NCI-H2227 (cell line): ENCODE measurements around the gene TRPM2.
"Not testable (repeated sequence)": the region's sequence is repeated elsewhere in the genome, so short reads cannot be mapped to it uniquely, and the experiment has no call there.

Experiments
- DNase-seq: peaks from one replicate; lab custom pipeline; 2025; ENCODE audit not compliant: unreplicated experiment; lab: John Stamatoyannopoulos, UW

Gene TRPM2

DNA sequence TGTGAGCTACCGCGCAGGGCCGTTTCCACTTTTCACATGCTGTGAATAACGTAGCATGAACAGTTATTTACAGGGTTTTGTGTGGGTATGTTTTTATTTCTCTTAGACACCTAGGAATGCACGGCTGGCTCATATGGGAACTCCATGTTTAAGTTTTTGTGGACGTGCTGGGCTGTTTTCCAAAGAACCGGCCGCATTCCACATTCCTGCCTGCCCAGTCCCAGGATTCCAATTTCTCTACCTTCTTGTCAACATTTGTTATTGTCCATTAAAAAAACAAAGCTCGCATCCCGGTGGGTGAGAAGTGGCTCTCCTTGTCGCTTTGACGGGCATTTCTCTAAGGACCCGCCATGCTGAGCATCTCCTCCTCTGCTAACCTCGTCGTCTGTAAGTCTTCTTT, 54.8 kb downstream of the TRPM2 start:
- no peak for DNase-seq

DNA sequence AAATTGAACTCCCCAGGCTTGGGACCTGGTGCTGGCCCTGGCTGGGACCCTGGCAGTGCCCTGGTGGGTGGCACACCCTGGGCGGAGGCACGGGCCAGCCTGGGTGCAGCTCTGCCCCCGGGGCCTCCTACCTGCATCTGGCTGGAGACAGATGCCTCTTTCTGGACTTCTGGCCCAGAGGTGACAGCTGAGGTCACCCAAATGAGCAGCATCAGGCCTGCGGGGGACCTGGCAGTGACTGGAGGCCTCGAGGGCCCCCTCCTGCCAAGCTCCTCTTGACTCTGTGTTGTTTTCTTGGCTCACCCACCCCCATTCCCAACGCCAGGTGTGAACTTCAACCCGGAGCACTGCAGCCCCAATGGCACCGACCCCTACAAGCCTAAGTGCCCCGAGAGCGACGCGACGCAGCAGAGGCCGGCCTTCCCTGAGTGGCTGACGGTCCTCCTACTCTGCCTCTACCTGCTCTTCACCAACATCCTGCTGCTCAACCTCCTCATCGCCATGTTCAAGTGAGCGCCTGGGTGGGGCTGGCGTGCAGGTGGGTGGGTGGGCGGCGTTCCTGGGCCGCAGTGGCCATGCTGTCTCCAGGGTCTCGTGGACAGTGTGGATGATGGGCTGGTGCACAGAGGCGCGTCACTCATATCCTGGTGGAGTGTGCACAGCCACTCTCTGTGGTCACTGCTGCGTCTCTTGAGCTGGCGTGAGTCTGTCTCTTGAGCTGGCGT, 60.3 kb downstream of the TRPM2 start:
- DNase-seq: no peak

DNA sequence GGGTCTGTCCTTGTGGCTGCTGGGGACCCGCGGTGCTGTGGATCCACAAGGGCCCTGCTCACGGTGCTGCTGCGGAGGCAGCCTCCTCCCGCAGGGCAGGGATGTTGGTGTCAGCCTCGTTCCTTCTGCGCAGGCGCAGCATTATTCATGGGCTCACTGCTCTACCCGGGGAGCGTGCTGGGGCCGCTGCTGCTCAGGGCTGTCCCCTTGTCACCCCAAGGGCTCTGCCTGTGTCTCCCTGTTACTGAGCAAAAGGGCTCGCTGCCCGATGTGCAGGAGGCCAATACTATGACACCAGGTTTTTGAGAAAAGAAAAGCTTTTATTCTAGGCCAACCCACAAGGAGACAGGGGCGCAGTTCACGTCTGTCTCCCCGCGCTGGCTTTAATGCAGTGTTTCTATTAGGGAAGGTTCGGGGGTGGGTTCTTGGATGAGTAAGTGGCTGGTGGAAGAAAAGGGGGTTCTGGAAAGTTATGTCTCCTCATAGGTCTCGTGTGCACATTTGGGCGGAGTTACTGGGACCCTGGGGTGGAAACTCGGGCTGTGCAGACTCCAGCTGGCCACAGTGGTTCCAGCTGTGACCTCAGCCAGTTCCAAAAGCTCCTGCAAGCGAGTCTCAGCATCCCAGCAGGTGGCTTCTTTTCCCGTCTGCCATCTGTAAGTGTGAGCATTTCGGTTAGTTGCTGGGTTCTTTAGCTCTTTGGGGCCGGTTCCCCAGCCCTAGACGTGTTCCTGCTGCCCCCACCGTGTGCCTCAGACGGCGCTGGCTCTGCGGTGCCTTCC, 61.1 kb downstream of the TRPM2 start:
- no peak for DNase-seq

DNA sequence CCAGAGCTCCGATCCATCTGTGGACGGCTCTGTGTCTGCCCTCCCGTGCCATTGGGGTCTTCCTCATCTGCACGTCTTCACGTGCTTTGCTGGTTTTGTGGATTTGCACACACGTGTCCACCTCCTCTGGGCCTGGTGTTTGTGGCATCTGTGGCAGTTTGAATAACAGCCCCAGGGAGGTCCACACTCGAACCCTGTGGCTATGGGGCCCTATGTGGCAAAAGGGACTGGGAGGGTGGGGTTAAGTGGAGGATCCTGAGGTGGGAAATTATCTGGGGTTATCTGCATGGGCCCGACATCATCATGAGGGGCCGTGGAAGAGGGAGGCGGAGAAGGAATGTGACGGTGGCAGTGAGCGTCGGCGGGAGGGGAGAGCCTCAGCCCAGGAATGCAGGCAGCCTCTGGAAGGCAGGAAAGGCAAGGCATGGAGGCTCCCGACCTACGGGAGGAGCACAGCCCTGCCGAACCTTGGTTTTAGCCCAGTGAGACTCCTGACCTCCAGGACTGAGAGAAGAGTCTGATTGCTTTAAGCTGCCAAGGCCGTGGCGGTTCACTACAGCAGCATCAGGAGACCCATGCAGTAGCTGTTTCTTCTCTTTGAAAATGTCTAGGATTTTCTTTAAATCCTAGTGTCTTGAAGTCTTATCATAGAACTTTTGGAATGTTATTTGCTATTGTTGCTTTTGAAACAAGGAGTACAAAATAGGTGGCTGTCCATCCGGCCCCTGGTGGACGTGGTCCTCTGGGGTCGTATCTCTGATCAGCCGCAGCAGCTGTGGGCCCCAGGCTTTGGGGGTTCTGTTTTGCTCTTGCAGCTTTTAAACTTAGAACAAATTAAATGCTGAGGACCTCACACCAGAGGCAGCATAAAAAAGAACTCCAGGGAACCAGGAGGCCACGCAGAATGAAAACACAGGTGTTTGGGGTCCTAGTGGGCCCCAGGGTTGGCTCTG, 61.9 kb downstream of the TRPM2 start:
- DNase-seq: no peak

DNA sequence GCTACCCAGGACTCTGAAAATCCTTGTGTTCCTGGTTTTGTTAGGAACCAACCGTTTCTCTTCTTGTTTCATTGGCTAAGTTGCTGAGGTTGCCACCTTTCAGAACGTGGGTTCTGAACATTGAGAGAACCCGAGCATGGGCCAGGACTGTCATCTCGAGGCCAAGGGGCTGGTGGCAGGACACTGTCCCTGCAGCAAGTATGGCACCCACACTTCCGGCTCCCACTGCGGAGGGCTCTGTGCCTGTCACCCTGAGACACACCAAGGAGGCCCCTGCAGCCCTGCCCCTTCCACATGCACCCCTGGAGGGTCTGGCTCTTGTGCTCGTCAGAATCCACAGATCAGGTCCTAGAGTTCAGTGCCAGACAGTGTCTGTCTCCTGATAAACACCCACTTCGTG, 62.8 kb downstream of the TRPM2 start:
- DNase-seq: no peak

DNA sequence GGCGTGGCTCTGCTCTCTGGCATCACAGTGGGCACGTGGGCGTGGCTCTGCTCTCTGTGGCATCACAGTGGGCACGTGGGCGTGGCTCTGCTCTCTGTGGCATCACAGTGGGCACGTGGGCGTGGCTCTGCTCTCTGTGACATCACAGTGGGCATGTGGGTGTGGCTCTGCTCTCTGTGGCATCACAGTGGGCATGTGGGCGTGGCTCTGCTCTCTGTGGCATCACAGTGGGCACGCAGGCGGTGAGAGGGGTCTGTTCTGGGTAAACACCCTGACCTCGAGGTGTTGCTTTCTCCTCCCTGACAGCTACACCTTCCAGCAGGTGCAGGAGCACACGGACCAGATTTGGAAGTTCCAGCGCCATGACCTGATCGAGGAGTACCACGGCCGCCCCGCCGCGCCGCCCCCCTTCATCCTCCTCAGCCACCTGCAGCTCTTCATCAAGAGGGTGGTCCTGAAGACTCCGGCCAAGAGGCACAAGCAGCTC, 64.2 kb downstream of the TRPM2 start:
- not testable (repeated sequence) for DNase-seq

DNA sequence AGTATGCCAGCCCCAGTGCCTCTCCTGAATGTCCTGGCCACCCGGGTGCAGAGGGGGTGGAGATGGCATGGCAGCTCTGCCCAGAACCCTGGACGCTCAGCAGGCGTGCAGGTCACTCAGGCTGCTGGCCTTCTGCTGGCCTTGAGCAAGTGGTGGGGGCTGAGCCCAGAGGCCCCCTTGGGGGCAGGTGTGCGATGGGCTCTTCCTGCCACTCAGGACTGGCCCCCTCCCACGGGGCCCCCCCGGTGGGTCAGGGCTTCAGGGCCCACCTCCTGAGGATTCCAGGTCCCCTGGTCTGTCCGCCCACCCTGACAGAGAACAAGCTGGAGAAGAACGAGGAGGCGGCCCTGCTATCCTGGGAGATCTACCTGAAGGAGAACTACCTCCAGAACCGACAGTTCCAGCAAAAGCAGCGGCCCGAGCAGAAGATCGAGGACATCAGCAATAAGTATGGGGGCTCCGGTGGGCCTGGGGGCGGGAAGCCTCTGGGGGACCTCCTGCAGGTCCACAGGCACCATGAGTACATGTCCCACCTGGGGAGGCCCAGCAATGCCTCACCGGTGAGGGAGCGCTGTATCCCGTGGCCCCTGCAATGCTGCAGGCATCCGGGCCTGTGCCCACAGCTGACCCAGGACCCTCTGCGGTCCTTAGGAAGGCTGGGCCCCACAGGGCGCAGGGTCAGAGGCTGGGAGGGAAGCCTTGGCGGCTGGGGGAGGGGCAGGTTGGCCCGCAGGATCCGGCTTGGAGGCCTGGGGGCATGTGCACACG, 64.9 kb downstream of the TRPM2 start:
- no peak for DNase-seq

DNA sequence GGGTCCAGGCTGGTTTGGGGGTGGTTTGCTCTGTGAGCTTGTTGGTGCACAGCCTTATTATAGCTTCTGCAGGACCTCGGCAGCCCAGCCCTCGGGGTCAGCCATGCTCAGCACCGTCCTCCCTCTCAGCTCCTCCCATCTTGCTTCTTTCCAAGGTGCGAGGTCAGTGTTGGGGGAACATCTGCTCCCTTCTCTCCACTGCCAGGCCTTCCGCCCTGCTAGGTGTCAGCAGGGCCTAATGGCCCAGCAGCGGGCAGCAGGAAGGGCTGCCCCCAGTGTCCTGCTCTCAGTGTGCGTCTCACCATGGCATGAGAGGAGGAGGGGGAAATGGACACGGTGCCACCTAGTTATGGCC, 65.4 kb downstream of the TRPM2 start:
- no peak for DNase-seq

DNA sequence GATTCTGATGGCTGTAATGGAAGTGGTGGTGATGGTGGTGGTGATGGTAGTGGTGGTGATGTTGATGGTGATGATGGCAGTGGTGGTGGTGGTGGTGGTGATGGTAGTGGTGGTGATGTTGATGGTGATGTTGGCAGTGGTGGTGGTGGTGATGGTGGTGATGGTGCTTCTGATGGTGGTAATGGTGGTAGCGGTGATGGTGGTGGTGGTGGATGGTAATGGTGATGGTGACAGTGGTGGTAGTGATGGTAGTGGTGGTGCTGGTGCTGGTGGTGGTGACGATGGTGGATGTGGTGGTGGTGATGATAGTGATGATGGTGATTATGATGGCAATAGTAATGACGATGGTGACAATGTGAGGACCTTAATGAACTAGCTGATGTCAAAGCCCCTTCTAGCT, 66.3 kb downstream of the TRPM2 start:
- DNase-seq: no peak

DNA sequence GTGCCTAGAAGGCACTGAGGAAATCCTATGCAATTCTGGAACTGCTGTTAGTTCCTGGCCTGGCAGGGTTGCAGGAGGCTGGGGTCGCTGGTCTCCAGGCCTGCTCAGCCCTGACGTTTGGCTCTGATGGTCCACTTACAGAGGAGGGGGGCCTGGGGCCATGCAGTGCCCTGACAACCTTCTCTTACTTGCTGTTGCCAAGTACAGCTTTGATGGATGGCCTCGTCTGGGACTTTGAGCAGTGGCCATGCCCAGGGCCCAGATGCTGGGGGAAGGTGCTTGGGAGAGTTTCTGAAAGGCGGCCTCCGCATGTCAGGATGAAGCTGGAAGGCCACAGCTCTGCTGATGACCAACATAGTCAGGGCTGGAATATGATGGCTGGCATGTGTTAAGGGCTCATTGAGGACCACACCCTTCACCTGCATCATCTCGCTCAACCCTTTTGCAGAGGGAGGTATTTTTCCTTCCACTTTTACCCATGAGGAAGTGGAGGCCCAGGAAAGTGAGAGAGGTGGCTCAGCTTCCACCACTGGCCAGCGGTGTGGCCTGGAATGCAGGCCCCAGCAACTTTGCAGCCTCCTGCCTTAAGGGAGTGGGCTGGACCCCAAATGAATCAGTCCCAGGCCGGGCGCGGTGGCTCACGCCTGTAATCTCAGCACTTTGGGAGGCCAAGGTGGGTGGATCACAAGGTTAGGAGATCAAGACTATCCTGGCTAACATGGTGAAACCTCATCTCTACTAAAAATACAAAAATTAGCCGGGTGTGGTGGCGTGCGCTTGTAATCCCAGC, 67.2 kb downstream of the TRPM2 start:
- no peak for DNase-seq

DNA sequence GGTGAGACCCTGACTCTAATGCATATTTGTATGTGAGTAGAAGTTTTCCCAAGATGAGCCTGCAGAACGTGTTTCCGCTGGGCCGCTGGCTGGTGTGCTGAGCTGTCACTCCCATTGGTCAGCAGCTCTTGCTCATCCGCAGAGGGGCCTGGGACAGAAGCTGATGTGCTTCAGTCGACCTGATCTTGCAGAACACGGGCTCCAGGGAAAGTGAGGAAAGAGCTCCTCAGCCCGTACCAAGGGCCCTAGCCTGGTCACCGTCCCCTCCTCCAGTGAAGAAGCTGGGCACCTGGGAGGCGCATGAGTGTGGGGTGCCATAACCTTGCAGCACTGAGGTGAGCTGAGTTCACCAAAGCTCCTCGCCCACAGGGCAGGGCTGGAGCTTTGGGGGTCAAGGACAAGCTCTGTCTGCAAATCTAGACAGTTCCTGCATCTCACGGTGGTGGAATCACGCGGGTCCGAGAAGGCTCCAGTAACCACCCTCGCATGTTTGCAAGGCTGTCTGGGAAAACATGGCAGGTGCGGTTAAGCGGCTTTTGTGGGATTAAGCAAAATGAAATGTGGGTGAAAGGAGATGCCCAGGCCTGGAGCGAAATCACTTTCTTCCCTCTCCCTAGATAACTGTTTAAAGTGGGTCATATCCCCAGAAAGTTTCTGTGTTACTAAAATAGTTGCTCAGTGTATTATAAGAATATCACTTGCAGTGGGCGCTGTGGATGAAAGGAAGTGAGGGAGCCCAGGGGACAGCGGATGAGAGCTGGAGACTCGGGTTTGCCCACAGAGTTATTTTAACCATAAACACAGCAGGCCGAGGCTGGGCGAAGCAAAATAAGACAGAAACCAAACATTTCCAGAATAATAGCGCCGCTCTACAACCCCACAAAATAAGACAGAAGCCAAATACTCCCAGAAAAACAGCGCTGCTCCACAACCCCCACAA, 68.8 kb downstream of the TRPM2 start:
- no peak for DNase-seq

DNA sequence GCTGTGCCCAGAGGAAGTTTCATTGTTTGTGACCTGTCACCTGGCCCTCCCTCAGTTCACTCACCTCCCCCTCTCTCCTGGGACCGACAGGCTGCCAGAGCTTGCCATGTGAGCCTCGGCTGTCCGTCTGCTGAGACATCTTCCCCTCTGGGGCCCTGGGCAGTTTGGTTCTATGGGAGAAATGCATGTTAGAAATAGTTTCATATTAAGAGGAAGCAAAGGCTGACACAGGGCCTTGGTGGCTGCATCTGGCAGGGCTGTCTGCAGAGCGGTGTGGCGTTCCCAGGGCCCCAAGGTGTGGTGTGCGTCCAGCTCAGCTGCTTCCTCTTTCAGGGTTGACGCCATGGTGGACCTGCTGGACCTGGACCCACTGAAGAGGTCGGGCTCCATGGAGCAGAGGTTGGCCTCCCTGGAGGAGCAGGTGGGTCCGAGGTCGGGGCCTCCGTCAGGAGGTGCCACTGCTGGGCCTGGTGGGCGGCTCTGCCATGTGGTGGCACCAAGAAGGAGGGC, 69.9 kb downstream of the TRPM2 start:
- DNase-seq: no peak

DNA sequence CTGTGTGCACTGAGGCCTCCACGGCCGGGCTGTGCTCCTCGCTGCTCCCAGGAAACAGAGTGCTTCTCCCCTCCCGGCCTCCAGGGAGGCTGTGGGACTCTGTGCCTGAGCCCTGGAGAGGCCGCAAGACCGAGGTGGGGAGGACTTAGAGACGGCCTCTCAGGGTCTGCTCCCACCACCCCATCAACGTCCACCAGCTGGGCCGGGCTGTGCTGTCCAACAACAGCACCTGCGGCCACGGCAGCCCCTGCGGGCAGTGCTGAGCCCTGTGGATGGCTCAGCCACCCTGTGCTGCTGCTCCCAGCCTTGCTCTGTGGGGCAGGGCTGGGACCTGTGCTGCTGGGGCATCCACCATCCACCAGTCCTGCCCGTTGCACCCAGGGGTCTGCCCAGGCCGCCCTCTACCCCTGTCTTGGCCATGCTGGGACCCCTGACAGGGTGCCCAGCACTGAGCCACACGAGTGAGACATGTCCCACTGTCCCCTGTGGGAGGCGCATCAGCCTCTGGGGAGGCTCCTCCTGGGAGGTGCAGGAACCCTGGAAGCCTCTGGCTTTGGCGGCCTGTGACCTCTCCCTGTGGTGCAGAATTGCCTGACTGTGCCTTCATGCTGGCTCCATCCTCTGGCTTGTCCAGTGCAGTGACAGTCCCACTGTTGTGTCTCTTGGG, 70.7 kb downstream of the TRPM2 start:
- no peak for DNase-seq

DNA sequence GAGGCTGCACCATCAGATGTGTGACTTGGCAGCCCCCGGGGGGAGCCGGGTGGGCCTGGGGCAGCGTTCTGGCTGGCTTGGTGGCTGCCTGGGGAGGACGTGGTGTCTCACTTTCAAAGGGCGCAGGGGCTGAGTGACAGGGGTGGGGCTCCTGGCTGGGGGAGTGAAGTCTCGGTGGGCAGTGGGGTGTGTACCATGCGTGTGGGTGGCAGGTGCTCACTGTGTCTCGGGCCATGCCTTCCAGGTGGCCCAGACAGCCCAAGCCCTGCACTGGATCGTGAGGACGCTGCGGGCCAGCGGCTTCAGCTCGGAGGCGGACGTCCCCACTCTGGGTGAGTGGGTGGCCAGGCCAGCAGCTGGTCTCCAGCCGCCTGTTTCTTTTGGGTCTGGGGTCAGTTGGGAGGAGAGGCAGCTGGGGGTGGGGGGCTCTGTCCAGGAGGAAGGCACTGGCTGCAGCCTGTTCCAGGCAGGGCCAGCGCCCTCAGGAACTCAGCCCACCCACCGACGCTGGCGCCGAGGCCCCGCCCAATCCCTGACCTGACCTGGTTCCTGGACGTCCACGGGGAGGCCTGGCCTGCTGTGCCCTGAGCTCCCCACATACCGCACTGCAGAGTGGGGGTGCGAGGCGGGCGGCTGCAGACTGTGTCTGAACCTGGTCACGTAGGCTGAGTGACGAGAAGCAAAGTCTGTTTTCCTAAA, 71.3 kb downstream of the TRPM2 start:
- DNase-seq: no peak

DNA sequence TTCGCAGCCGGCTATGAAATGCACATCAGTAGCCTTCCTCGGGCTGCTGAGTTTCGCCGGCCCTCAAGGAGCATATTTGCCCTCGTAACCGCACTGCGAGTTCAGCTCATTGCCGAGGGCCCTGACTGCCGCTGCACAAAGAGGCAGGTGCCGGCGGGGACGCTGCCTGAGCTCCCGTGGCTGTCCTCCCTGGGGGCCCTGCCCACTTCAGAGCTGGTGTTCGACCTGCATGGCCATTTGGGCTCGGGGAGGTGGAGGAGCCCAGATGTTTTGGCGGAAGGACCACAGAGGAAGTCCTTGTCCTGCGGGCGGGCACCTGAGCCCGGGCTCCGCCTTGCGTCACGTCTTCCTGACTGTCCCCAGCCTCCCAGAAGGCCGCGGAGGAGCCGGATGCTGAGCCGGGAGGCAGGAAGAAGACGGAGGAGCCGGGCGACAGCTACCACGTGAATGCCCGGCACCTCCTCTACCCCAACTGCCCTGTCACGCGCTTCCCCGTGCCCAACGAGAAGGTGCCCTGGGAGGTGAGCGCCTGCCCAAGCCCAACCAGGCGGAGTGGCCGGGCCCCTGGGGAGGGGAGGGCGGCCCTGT, 72.0 kb downstream of the TRPM2 start:
- DNase-seq: no peak

DNA sequence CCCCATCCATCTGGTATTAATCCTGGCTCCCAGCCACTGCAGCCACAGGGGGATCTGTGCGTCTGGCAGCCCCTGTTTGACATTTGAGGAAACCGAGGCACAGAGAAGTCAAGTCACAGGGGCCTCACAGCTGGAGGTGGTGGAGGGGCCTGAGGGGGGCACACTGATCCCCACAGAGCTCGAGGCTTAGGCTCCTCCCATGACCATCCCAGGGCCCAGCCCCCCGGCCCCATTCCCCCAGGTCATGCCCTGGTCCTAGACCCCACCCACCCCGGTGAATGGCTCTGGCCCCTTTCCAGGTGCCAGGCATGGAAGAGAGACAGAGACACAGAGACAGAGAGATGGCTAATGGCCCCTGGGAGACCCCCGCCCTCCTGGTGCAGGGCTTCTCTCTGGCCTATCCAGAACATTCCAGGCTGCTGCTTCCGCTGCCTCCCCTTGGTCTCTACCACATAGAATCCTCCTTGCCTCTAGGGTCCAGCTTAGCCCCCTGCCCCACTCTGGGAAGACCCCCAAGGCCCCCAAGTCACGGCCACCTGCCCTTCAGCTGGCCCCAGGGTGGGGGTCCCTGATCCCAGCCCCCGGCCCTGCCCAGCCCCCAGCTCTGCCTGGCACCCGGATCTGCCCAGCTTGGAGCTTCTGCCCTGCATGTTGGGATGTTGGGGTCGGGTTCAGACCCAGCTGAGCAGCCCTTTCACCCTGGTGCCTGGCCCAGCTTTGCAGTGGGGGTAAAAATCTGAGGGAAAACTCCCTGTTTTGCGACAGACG, 72.7 kb downstream of the TRPM2 start:
- DNase-seq: no peak
